H9 (cell line): ENCODE results near the gene TLR8. TPM values are rescaled to one million over a fixed set of nuclear protein-coding genes. Genes with fewer than 3 reads are reported as not detected.

ENCODE experiments used
- DNase-seq: peaks from one replicate; pipeline ENCODE4 v3.0.0-alpha.2; 2017
- H2AFZ ChIP-seq: one replicate; pipeline ENCODE4 v1.6.1; 2013; ENCODE audit warnings: mild to moderate bottlenecking, low read length, control low read depth, moderate library complexity
- H2AK5ac ChIP-seq: 2 replicates; pipeline ENCODE4 v1.6.1; 2013; ENCODE audit warnings: low read length, control low read depth, mixed read lengths; ENCODE audit not compliant: insufficient read length
- H2BK120ac ChIP-seq: one replicate; pipeline ENCODE4 v1.6.1; 2013; ENCODE audit warnings: low read depth, mild to moderate bottlenecking, low read length, control low read depth, inconsistent platforms; ENCODE audit not compliant: poor library complexity, severe bottlenecking
- H2BK12ac ChIP-seq: 2 replicates; pipeline ENCODE4 v1.6.1; 2013; ENCODE audit warnings: low read length, control low read depth, mixed read lengths, low read depth; ENCODE audit not compliant: insufficient read length
- H2BK15ac ChIP-seq: 2 replicates; pipeline ENCODE4 v1.6.1; 2013; ENCODE audit warnings: low read depth, low read length, control low read depth
- H2BK20ac ChIP-seq: one replicate; pipeline ENCODE4 v1.6.1; 2013; ENCODE audit warnings: low read depth, mild to moderate bottlenecking, low read length, control low read depth, inconsistent platforms; ENCODE audit not compliant: poor library complexity, severe bottlenecking
- H2BK5ac ChIP-seq: 2 replicates; pipeline ENCODE4 v1.6.1; 2013; ENCODE audit warnings: low read length, control low read depth, mixed read lengths; ENCODE audit not compliant: insufficient read length
- H3K14ac ChIP-seq: 2 replicates; pipeline ENCODE4 v1.6.1; 2013; ENCODE audit warnings: low read length, control low read depth; ENCODE audit not compliant: insufficient read depth
- H3K18ac ChIP-seq: 2 replicates; pipeline ENCODE4 v1.6.1; 2013; ENCODE audit warnings: low read depth, mild to moderate bottlenecking, mixed read lengths, low read length, control low read depth; ENCODE audit not compliant: insufficient read length
- H3K23ac ChIP-seq: 2 replicates; pipeline ENCODE4 v1.6.1; 2013; ENCODE audit warnings: low read length, control low read depth, mixed read lengths, low read depth; ENCODE audit not compliant: insufficient read length
- H3K23me2 ChIP-seq: 2 replicates; pipeline ENCODE4 v1.6.1; 2013; ENCODE audit warnings: low read depth, mild to moderate bottlenecking, mixed read lengths, low read length, control low read depth; ENCODE audit not compliant: insufficient read length, poor library complexity, severe bottlenecking
- H3K27ac ChIP-seq: 2 replicates; pipeline ENCODE4 v1.5.1; 2013; ENCODE audit warnings: low read length, control low read depth, mixed read lengths, low read depth; ENCODE audit not compliant: insufficient read length
- H3K27me3 ChIP-seq: 2 replicates; pipeline ENCODE4 v1.6.1; 2013; ENCODE audit warnings: low read length, control low read depth, inconsistent platforms; ENCODE audit not compliant: insufficient read depth
- H3K4ac ChIP-seq: 2 replicates; pipeline ENCODE4 v1.6.1; 2013; ENCODE audit warnings: low read depth, mild to moderate bottlenecking, control low read depth, inconsistent platforms, low read length, moderate library complexity
- H3K4me1 ChIP-seq: 2 replicates; pipeline ENCODE4 v1.6.1; 2013; ENCODE audit warnings: low read length, control low read depth, inconsistent platforms; ENCODE audit not compliant: insufficient read depth
- H3K4me2 ChIP-seq: 2 replicates; pipeline ENCODE4 v1.6.1; 2013; ENCODE audit warnings: low read length, control low read depth, mixed read lengths; ENCODE audit not compliant: insufficient read length, insufficient read depth
- H3K56ac ChIP-seq: 2 replicates; pipeline ENCODE4 v1.6.1; 2013; ENCODE audit warnings: low read depth, mild to moderate bottlenecking, mixed read lengths, low read length, control low read depth; ENCODE audit not compliant: insufficient read length
- H3K79me1 ChIP-seq: 2 replicates; pipeline ENCODE4 v1.6.1; 2013; ENCODE audit warnings: low read depth, mild to moderate bottlenecking, moderate library complexity, low read length, control low read depth, inconsistent platforms; ENCODE audit not compliant: insufficient read depth, poor library complexity, severe bottlenecking
- H3K79me2 ChIP-seq: 2 replicates; pipeline ENCODE4 v1.6.1; 2013; ENCODE audit warnings: low read length, control low read depth, inconsistent platforms; ENCODE audit not compliant: insufficient read depth
- H3K9ac ChIP-seq: 2 replicates; pipeline ENCODE4 v1.6.1; 2013; ENCODE audit warnings: low read length, control low read depth, mixed read lengths; ENCODE audit not compliant: insufficient read length; ENCODE audit errors: extremely low read depth
- H3K9me3 ChIP-seq: one replicate; pipeline ENCODE4 v1.6.1; 2013; ENCODE audit warnings: low read depth, low read length, inconsistent platforms; ENCODE audit not compliant: control insufficient read depth
- H3T11ph ChIP-seq: one replicate; pipeline ENCODE4 v1.6.1; 2013; ENCODE audit warnings: mild to moderate bottlenecking, low read length, control low read depth, inconsistent platforms
- H4K20me1 ChIP-seq: one replicate; pipeline ENCODE4 v1.6.1; 2013; ENCODE audit not compliant: control insufficient read depth, insufficient read length, insufficient read depth
- H4K5ac ChIP-seq: 2 replicates; pipeline ENCODE4 v1.6.1; 2013; ENCODE audit warnings: low read depth, mild to moderate bottlenecking, mixed read lengths, low read length, control low read depth; ENCODE audit not compliant: insufficient read length
- H4K8ac ChIP-seq: replicated peaks from 2 replicates; pipeline ENCODE4 v1.6.1; 2013; ENCODE audit warnings: low read length, control low read depth, mixed read lengths, low read depth; ENCODE audit not compliant: insufficient read length
- H4K91ac ChIP-seq: 2 replicates; pipeline ENCODE4 v1.6.1; 2013; ENCODE audit warnings: low read depth, mild to moderate bottlenecking, moderate library complexity, mixed read lengths, low read length, control low read depth; ENCODE audit not compliant: insufficient read length
- H3K27ac Mint-ChIP-seq, 3 experiments: 2 replicates in 2 of 3; 3 replicates in 1 of 3; pipeline ENCODE4 v1.8.0; 2020 to 2021; ENCODE audit warnings: mixed read lengths in 3 of 3, mild to moderate bottlenecking in 1 of 3, moderate library complexity in 1 of 3
- H3K27me3 Mint-ChIP-seq: 2 replicates; pipeline ENCODE4 v1.8.0; 2021; ENCODE audit warnings: low read depth, mild to moderate bottlenecking, moderate library complexity, mixed read lengths
- H3K36me3 Mint-ChIP-seq, 3 experiments: 2 replicates in 2 of 3; 3 replicates in 1 of 3; pipeline ENCODE4 v1.8.0; 2020 to 2021; ENCODE audit warnings: low read depth in 3 of 3, mixed read lengths in 3 of 3; ENCODE audit not compliant: insufficient read depth in 1 of 3
- H3K4me1 Mint-ChIP-seq, 2 experiments: 2 replicates each; pipeline ENCODE4 v1.8.0; 2020; ENCODE audit warnings: mixed read lengths in 2 of 2
- H3K4me3 Mint-ChIP-seq, 2 experiments: 2 replicates in 1 of 2; 3 replicates in 1 of 2; pipeline ENCODE4 v1.8.0; 2020 to 2021; ENCODE audit warnings: mild to moderate bottlenecking in 2 of 2, mixed read lengths in 2 of 2, moderate library complexity in 1 of 2
- H3K9me3 Mint-ChIP-seq, 2 experiments: 2 replicates in 1 of 2; 3 replicates in 1 of 2; pipeline ENCODE4 v1.8.0; 2020; ENCODE audit warnings: mild to moderate bottlenecking in 2 of 2, mixed read lengths in 2 of 2, moderate library complexity in 1 of 2
- WGBS: extraction: QIAGEN DNeasy Blood & Tissue Kit; methylation state at CpG from one replicate; pipeline ENCODE4 v1.1.7; 2013; ENCODE audit warnings: missing lambda C conversion rate, low lambda C conversion rate, mixed read lengths; ENCODE audit not compliant: insufficient read length; ENCODE audit errors: extremely low coverage; 5-methylcytosine and 5-hydroxymethylcytosine counted together
- total RNA-seq: library from RNA; stranded (reverse); gene quantifications from 2 replicates; pipeline ENCODE4 v1.2.1, GENCODE V29; 2021
- TF ChIP-seq, protein P1 (sequence below): fragments of 200-600 bp; sonication (generic); conservative IDR thresholded peaks from 3 replicates; pipeline ENCODE4 v1.8.0; 2021; ENCODE audit warnings: antibody characterized with exemption, mild to moderate bottlenecking

The TLR8 gene
- total RNA-seq, 1 experiment from 2014 or later, result not detected

- DNase-seq, result no peak
- Histone ChIP-seq H4K8ac (no peak overlapping the region), H4K5ac (no peak overlapping the region), H3K9ac (no peak overlapping the region), H2BK12ac (no peak overlapping the region), H3K14ac (no peak overlapping the region), H3K4me1 (no peaks in the 10 kb centered on the region), H3K56ac (no peak overlapping the region), H3K4ac (no peak overlapping the region), H2BK20ac (no peak overlapping the region), H3K4me2 (no peak overlapping the region), H2BK5ac (no peak overlapping the region), H3K79me1 (no peaks in the 10 kb centered on the region), H4K20me1 (no peaks in the 10 kb centered on the region), H4K91ac (no peak overlapping the region), H2AFZ (no peak overlapping the region), H3K23ac (no peak overlapping the region), H3K79me2 (no peaks in the 10 kb centered on the region), H3T11ph (no peak overlapping the region), H3K9me3 (peaks cover 12% of the 10 kb centered on the region), H3K18ac (no peak overlapping the region), H3K27ac (no peak overlapping the region), H2BK15ac (no peak overlapping the region), H2AK5ac (no peak overlapping the region), H2BK120ac (no peak overlapping the region), H3K27me3 (no peaks in the 10 kb centered on the region), H3K23me2 (no peaks in the 10 kb centered on the region)
- peaks cover 13 to 30% (median 22%) of the 10 kb centered on the region in 3 experiments for H3K36me3 Mint-ChIP-seq
- H3K4me1 Mint-ChIP-seq, result peaks cover 20% of the 10 kb centered on the region in 2 experiments
- no peak overlapping the region for H3K27ac Mint-ChIP-seq
- H3K4me3 Mint-ChIP-seq, result no peak overlapping the region
- WGBS, result no CpG with 5 or more reads among the region's 1 CpG
- TF ChIP-seq, protein P1, sequence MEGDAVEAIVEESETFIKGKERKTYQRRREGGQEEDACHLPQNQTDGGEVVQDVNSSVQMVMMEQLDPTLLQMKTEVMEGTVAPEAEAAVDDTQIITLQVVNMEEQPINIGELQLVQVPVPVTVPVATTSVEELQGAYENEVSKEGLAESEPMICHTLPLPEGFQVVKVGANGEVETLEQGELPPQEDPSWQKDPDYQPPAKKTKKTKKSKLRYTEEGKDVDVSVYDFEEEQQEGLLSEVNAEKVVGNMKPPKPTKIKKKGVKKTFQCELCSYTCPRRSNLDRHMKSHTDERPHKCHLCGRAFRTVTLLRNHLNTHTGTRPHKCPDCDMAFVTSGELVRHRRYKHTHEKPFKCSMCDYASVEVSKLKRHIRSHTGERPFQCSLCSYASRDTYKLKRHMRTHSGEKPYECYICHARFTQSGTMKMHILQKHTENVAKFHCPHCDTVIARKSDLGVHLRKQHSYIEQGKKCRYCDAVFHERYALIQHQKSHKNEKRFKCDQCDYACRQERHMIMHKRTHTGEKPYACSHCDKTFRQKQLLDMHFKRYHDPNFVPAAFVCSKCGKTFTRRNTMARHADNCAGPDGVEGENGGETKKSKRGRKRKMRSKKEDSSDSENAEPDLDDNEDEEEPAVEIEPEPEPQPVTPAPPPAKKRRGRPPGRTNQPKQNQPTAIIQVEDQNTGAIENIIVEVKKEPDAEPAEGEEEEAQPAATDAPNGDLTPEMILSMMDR, result no peak
- H3K9me3 Mint-ChIP-seq, result peaks cover 65 to 71% of the 10 kb centered on the region in 2 experiments
- peaks cover 5% of the 10 kb centered on the region for H3K27me3 Mint-ChIP-seq
Observed at GRCh38 chrX:12966151-12966550, 59.7 kb downstream of the TLR8 start.
